B cell (primary cell): ENCODE measurements around the gene NIPAL3. TPM values are rescaled to one million over a fixed set of nuclear protein-coding genes. Genes with fewer than 3 reads are reported as not detected.
A peak's percentile ranks its signal among the peaks of the same experiment; 100 is the strongest.
"Not testable (repeated sequence)": the region's sequence is repeated elsewhere in the genome, so short reads cannot be mapped to it uniquely, and the experiment has no call there.

Experiments
- ATAC-seq: fragments of 200-7000 bp; cut with Tn5 transposase; one replicate; pipeline ENCODE4 v1.10.0; 2021; ENCODE audit warnings: low read depth, mild to moderate bottlenecking, moderate number of reproducible peaks, moderate library complexity
- CTCF ChIA-PET: fragments of 350-600 bp; sonication (Branson Sonifier 250); formaldehyde crosslinking; loops from one replicate; lab custom pipeline; 2021; ENCODE audit warnings: antibody characterized with exemption, inconsistent platforms; lab: Charles Lee
- POLR2A ChIA-PET: fragments of 350-600 bp; sonication (Branson Sonifier 250); formaldehyde crosslinking; loops from one replicate; lab custom pipeline; 2021; ENCODE audit warnings: antibody characterized with exemption; lab: Charles Lee
- DNase-seq: peaks from one replicate; pipeline ENCODE4 v3.0.0; 2013
- H2AFZ ChIP-seq: 2 replicates; pipeline ENCODE4 v1.6.1; 2012; ENCODE audit warnings: mild to moderate bottlenecking, low read depth, low read length; ENCODE audit not compliant: insufficient read depth, poor library complexity, severe bottlenecking
- H3K27ac ChIP-seq, 2 donors: 1 replicate in 1 of 2; 2 replicates in 1 of 2; pipeline ENCODE4 v1.5.1; 2012 to 2013; ENCODE audit warnings: low read length in 2 of 2, mild to moderate bottlenecking in 2 of 2, moderate library complexity in 1 of 2
- H3K27me3 ChIP-seq, 4 experiments: fragments of 200-600 bp in 1 of 4; sonication (generic) in 1 of 4; replicated peaks in 1 of 4; 1 replicate in 2 of 4; 2 replicates in 2 of 4; pipeline versions ENCODE4 v1.6.1 to v1.7.0; 2013 to 2016; ENCODE audit warnings: low read length in 3 of 4, mild to moderate bottlenecking in 2 of 4, mixed read lengths in 1 of 4, moderate library complexity in 1 of 4; ENCODE audit not compliant: insufficient read depth in 4 of 4, control insufficient read depth in 3 of 4; ENCODE audit errors: control extremely low read depth in 1 of 4
- H3K36me3 ChIP-seq, 2 experiments: replicated peaks in 1 of 2; 1 replicate in 1 of 2; 2 replicates in 1 of 2; pipeline versions ENCODE4 v1.6.1 to v1.7.1; 2013; ENCODE audit warnings: low read length in 1 of 2; ENCODE audit not compliant: insufficient read depth in 2 of 2, control insufficient read depth in 1 of 2; ENCODE audit errors: control extremely low read depth in 1 of 2, extremely low read depth in 1 of 2
- H3K4me1 ChIP-seq, 2 donors: fragments of 200-600 bp in 1 of 2; sonication (generic) in 1 of 2; 1 replicate in 1 of 2; 2 replicates in 1 of 2; pipeline versions ENCODE4 v1.5.1 to v1.6.1; 2013 to 2017; ENCODE audit warnings: low read length in 2 of 2; ENCODE audit not compliant: control insufficient read depth in 2 of 2, insufficient read depth in 2 of 2
- H3K4me2 ChIP-seq: replicated peaks from 2 replicates; pipeline ENCODE3; 2012; ENCODE audit warnings: mild to moderate bottlenecking, low read depth, low read length; ENCODE audit not compliant: poor library complexity, severe bottlenecking
- H3K4me3 ChIP-seq, 5 experiments: fragments of 200-600 bp in 1 of 5; sonication (generic) in 1 of 5; 1 replicate in 3 of 5; 2 replicates in 2 of 5; pipeline versions ENCODE4 v1.5.1 to v1.7.0; 2011 to 2016; ENCODE audit warnings: low read length in 4 of 5, mild to moderate bottlenecking in 4 of 5, low read depth in 2 of 5, control low read depth in 1 of 5, moderate library complexity in 1 of 5; ENCODE audit not compliant: insufficient read depth in 1 of 5; ENCODE audit errors: control extremely low read depth in 1 of 5, extremely low read depth in 1 of 5
- H3K79me2 ChIP-seq: fragments of 200-600 bp; sonication (generic); one replicate; pipeline ENCODE4 v1.6.0; 2016; ENCODE audit warnings: low read length; ENCODE audit not compliant: control insufficient read depth, insufficient read depth
- H3K9ac ChIP-seq: fragments of 200-600 bp; sonication (generic); 2 replicates; pipeline ENCODE4 v1.6.1; 2017; ENCODE audit warnings: mild to moderate bottlenecking, low read length, moderate library complexity
- H3K9me3 ChIP-seq, 3 donors: one replicate each; pipeline versions ENCODE4 v1.6.1 to v1.7.1; 2013; ENCODE audit warnings: low read length in 2 of 3; ENCODE audit not compliant: control insufficient read depth in 2 of 3, insufficient read depth in 1 of 3; ENCODE audit errors: control extremely low read depth in 1 of 3
- H4K20me1 ChIP-seq: 2 replicates; pipeline ENCODE4 v1.6.0; 2012; ENCODE audit warnings: mild to moderate bottlenecking, low read length; ENCODE audit not compliant: insufficient read depth, control insufficient read depth, poor library complexity, severe bottlenecking
- H3K27ac Mint-ChIP-seq: one replicate; pipeline ENCODE4 v1.8.0; 2021; ENCODE audit warnings: mixed read lengths
- H3K27me3 Mint-ChIP-seq: one replicate; pipeline ENCODE4 v1.8.0; 2021; ENCODE audit warnings: mixed read lengths
- H3K4me1 Mint-ChIP-seq: one replicate; pipeline ENCODE4 v1.8.0; 2021; ENCODE audit warnings: mixed read lengths
- H3K4me3 Mint-ChIP-seq: one replicate; pipeline ENCODE4 v1.8.0; 2021; ENCODE audit warnings: mixed read lengths
- H3K9me3 Mint-ChIP-seq: one replicate; pipeline ENCODE4 v1.8.0; 2022; ENCODE audit warnings: mixed read lengths; ENCODE audit not compliant: insufficient read depth
- CTCF ChIP-seq: fragments of 200-600 bp; IDR thresholded peaks from one replicate; pipeline ENCODE4 v1.8.0; 2022; ENCODE audit warnings: antibody characterized with exemption, mild to moderate bottlenecking
- EZH2 ChIP-seq: IDR thresholded peaks from 2 replicates; pipeline ENCODE4 v1.6.1; 2012; ENCODE audit warnings: borderline replicate concordance, low read depth, mild to moderate bottlenecking, moderate library complexity, low read length; ENCODE audit not compliant: insufficient read depth, poor library complexity, severe bottlenecking
- WGBS: methylation state at CpG from one replicate; pipeline ENCODE4 v1.1.5; 2013; ENCODE audit warnings: missing lambda C conversion rate; ENCODE audit not compliant: insufficient coverage; 5-methylcytosine and 5-hydroxymethylcytosine counted together
- intact Hi-C: fragments of 100-400 bp; cut with micrococcal nuclease; formaldehyde crosslinking; loops from one replicate; pipeline ENCODE4 v1.10.0; 2022
- polyA plus RNA-seq: library from polyadenylated mRNA; depleted of rRNA; stranded (reverse); fragments of >200 nt; gene quantifications from 2 replicates; pipeline ENCODE4 v1.2.3, GENCODE V29; 2012
- total RNA-seq, 2 donors: library from RNA; stranded (reverse); fragments of 120-200 nt in 1 of 2; gene quantifications; 1 replicate in 1 of 2; 2 replicates in 1 of 2; pipeline versions ENCODE4 v1.2.3 to v1.2.4, GENCODE V29; 2013 to 2022

The NIPAL3 gene
- total and polyA plus RNA-seq, 2 donors (not counting 1 experiment from before 2014, with no cell fraction given) = 23.8 to 31.6 TPM

GRCh38 chr1:24486331-24487065, 70.9 kb downstream of the NIPAL3 start:
- Histone ChIP-seq H3K4me2 (no peak overlapping the region), H3K27ac (no peak overlapping the region), H4K20me1 (no peaks in the 10 kb centered on the region), H3K79me2 (no peaks in the 10 kb centered on the region), H3K9me3 (peaks cover 0 to 6% (median 0%) of the 10 kb centered on the region in 3 donors), H3K27me3 (no peaks in the 10 kb centered on the region), H2AFZ (no peak overlapping the region), H3K4me1 (peaks cover 8 to 13% of the 10 kb centered on the region in 2 donors), H3K36me3 (no peaks in the 10 kb centered on the region), H3K9ac (no peak overlapping the region), H3K4me3 (no peak overlapping the region)
- ChIA-PET CTCF (interaction anchor here (0.7 to 1.4 kb wide), 3 partner anchors 16 to 101 kb away, joined by 3 to 7 read pairs (median 5); partner anchors contain the start of gene RCAN3), POLR2A (no interaction called here)
- Mint-ChIP-seq H3K27ac (peak overlapping the region; percentile 20), H3K4me1 (peaks cover 26% of the 10 kb centered on the region), H3K27me3 (no peaks in the 10 kb centered on the region), H3K4me3 (no peak overlapping the region), H3K9me3 (no peaks in the 10 kb centered on the region)
- intact Hi-C loops = loop anchor here (10.0 kb wide), 1 partner anchor 48 kb away; no protein-coding TSS in a partner anchor
- ATAC-seq = no peak
- TF ChIP-seq EZH2 (no peak), CTCF (no peak)
- DNase-seq = no peak
- WGBS = 55% methylated on average over 5 of the region's 7 CpGs

- no peaks in the 10 kb centered on the region for H3K27me3 ChIP-seq
- H3K9ac ChIP-seq = no peak overlapping the region
- no peak overlapping the region for H3K27ac Mint-ChIP-seq
- H3K27ac ChIP-seq = no peak overlapping the region
- H3K4me3 ChIP-seq = no peak overlapping the region
- H3K9me3 ChIP-seq = peaks cover 0 to 6% (median 0%) of the 10 kb centered on the region in 3 donors
- H3K79me2 ChIP-seq = no peaks in the 10 kb centered on the region
- ChIA-PET CTCF (interaction anchor here (1.2 kb wide), 1 partner anchor 100 kb away, joined by 5 read pairs; no protein-coding TSS in a partner anchor), POLR2A (no interaction called here)
- peaks cover 19% of the 10 kb centered on the region for H3K4me1 Mint-ChIP-seq
- H3K4me2 ChIP-seq = no peak overlapping the region
- no peaks in the 10 kb centered on the region for H3K27me3 Mint-ChIP-seq
- intact Hi-C loops = loop anchor here (10.0 kb wide), 1 partner anchor 47 kb away; no protein-coding TSS in a partner anchor
- no peak overlapping the region for H3K4me3 Mint-ChIP-seq
- no peaks in the 10 kb centered on the region for H4K20me1 ChIP-seq
- no peaks in the 10 kb centered on the region for H3K9me3 Mint-ChIP-seq
- WGBS = 96% methylated on average over 7 of the region's 9 CpGs
- TF ChIP-seq EZH2 (no peak), CTCF (no peak)
- no peak overlapping the region for H2AFZ ChIP-seq
- peaks cover 0 to 4% of the 10 kb centered on the region in 2 donors for H3K4me1 ChIP-seq
- DNase-seq (no peak), ATAC-seq (no peak)
- no peaks in the 10 kb centered on the region for H3K36me3 ChIP-seq
Observed at GRCh38 chr1:24487455-24487854, 71.9 kb downstream of the NIPAL3 start.

- H3K9me3 ChIP-seq, H3K4me1 ChIP-seq, H3K4me2 ChIP-seq, H3K9ac ChIP-seq, POLR2A ChIA-PET, H3K27ac ChIP-seq, H3K4me3 ChIP-seq, H3K9me3 Mint-ChIP-seq, H4K20me1 ChIP-seq, CTCF ChIA-PET, H3K79me2 ChIP-seq, ATAC-seq, H3K27me3 Mint-ChIP-seq, H3K36me3 ChIP-seq, H3K27me3 ChIP-seq, H3K4me3 Mint-ChIP-seq, H2AFZ ChIP-seq: not testable (repeated sequence)
- DNase-seq = peak; percentile 32
- peak overlapping the region; percentile 5 for H3K27ac Mint-ChIP-seq
- 38% methylated on average over 2 of the region's 7 CpGs for WGBS
- H3K4me1 Mint-ChIP-seq = peaks cover 15% of the 10 kb centered on the region
- intact Hi-C loops = loop anchor here (10.0 kb wide), 1 partner anchor 47 kb away; no protein-coding TSS in a partner anchor
Observed at GRCh38 chr1:24488159-24488558, 72.6 kb downstream of the NIPAL3 start.
